Mesenchymal stem cell (in vitro differentiated cells and primary cell): ENCODE data around the gene TWIST2.

Experiments
- DNase-seq: peaks from one replicate; pipeline ENCODE4 v3.0.0-alpha.2; 2013
- H2AFZ ChIP-seq: one replicate; pipeline ENCODE4 v1.6.1; 2013; ENCODE audit warnings: low read depth, mild to moderate bottlenecking, control low read depth, inconsistent platforms, low read length, moderate library complexity
- H2AK5ac ChIP-seq: 2 replicates; pipeline ENCODE4 v1.6.1; 2013; ENCODE audit warnings: low read length, moderate library complexity, mild to moderate bottlenecking, inconsistent platforms; ENCODE audit not compliant: severe bottlenecking
- H2BK120ac ChIP-seq: one replicate; pipeline ENCODE4 v1.6.1; 2013; ENCODE audit warnings: low read depth, mild to moderate bottlenecking, inconsistent platforms, low read length, moderate library complexity
- H2BK12ac ChIP-seq, 2 experiments: one replicate each; pipeline ENCODE4 v1.6.1; 2013; ENCODE audit warnings: inconsistent platforms in 2 of 2, low read length in 2 of 2, mild to moderate bottlenecking in 2 of 2, moderate library complexity in 2 of 2, control low read depth in 1 of 2
- H2BK15ac ChIP-seq: one replicate; pipeline ENCODE4 v1.6.1; 2013; ENCODE audit warnings: mild to moderate bottlenecking, low read depth, inconsistent platforms; ENCODE audit not compliant: poor library complexity, severe bottlenecking
- H2BK5ac ChIP-seq: 2 replicates; pipeline ENCODE4 v1.6.1; 2013; ENCODE audit warnings: low read depth, mild to moderate bottlenecking, low read length, control low read depth, inconsistent platforms; ENCODE audit not compliant: poor library complexity, severe bottlenecking
- H3K14ac ChIP-seq, 2 experiments: one replicate each; pipeline ENCODE4 v1.6.1; 2013; ENCODE audit warnings: inconsistent platforms in 2 of 2, low read length in 2 of 2, control low read depth in 1 of 2, mild to moderate bottlenecking in 1 of 2, moderate library complexity in 1 of 2
- H3K18ac ChIP-seq, 2 experiments: one replicate each; pipeline ENCODE4 v1.6.1; 2013; ENCODE audit warnings: inconsistent platforms in 2 of 2, low read length in 2 of 2, control low read depth in 1 of 2, low read depth in 1 of 2, mild to moderate bottlenecking in 1 of 2
- H3K23ac ChIP-seq, 2 experiments: one replicate each; pipeline ENCODE4 v1.6.1; 2013; ENCODE audit warnings: inconsistent platforms in 2 of 2, low read length in 2 of 2, mild to moderate bottlenecking in 2 of 2, moderate library complexity in 2 of 2, control low read depth in 1 of 2
- H3K27ac ChIP-seq: 2 replicates; pipeline ENCODE4 v1.5.1; 2013; ENCODE audit warnings: mild to moderate bottlenecking, moderate library complexity, low read length, control low read depth, inconsistent platforms; ENCODE audit not compliant: poor library complexity, severe bottlenecking
- H3K27me3 ChIP-seq, 2 experiments: 2 replicates each; pipeline versions ENCODE4 v1.6.1 to v1.7.0; 2013; ENCODE audit warnings: low read length in 2 of 2, mild to moderate bottlenecking in 2 of 2, moderate library complexity in 2 of 2, control low read depth in 1 of 2, inconsistent platforms in 1 of 2; ENCODE audit not compliant: control insufficient read depth in 1 of 2, insufficient read depth in 1 of 2
- H3K36me3 ChIP-seq, 2 experiments: 2 replicates each; pipeline versions ENCODE4 v1.6.1 to v1.7.0; 2013; ENCODE audit warnings: low read length in 2 of 2, control low read depth in 1 of 2, inconsistent platforms in 1 of 2, low read depth in 1 of 2, mild to moderate bottlenecking in 1 of 2; ENCODE audit not compliant: insufficient read depth in 2 of 2, control insufficient read depth in 1 of 2
- H3K4ac ChIP-seq, 2 experiments: one replicate each; pipeline ENCODE4 v1.6.1; 2013; ENCODE audit warnings: inconsistent platforms in 2 of 2, low read length in 2 of 2, mild to moderate bottlenecking in 2 of 2, moderate library complexity in 2 of 2, control low read depth in 1 of 2, low read depth in 1 of 2
- H3K4me1 ChIP-seq: 2 replicates; pipeline ENCODE4 v1.6.1; 2013; ENCODE audit warnings: low read depth, low read length, control low read depth; ENCODE audit not compliant: control insufficient read depth, insufficient read depth
- H3K4me2 ChIP-seq: 2 replicates; pipeline ENCODE4 v1.6.1; 2013; ENCODE audit warnings: low read length, mild to moderate bottlenecking, inconsistent platforms; ENCODE audit not compliant: poor library complexity, severe bottlenecking
- H3K4me3 ChIP-seq, 2 experiments: 2 replicates each; pipeline versions ENCODE4 v1.5.1 to v1.7.0; 2013; ENCODE audit warnings: low read length in 2 of 2, mild to moderate bottlenecking in 2 of 2, control low read depth in 1 of 2, low read depth in 1 of 2; ENCODE audit not compliant: insufficient read depth in 1 of 2
- H3K79me1 ChIP-seq: replicated peaks from 2 replicates; pipeline ENCODE4 v1.6.1; 2013; ENCODE audit warnings: mild to moderate bottlenecking, control low read depth, low read length, inconsistent platforms; ENCODE audit not compliant: poor library complexity, severe bottlenecking
- H3K9ac ChIP-seq: 2 replicates; pipeline ENCODE4 v1.7.0; 2013; ENCODE audit warnings: mild to moderate bottlenecking, low read length, moderate library complexity
- H3K9me3 ChIP-seq: 2 replicates; pipeline ENCODE4 v1.7.0; 2013; ENCODE audit warnings: mild to moderate bottlenecking, low read length; ENCODE audit not compliant: control insufficient read depth
- H4K8ac ChIP-seq: one replicate; pipeline ENCODE4 v1.6.1; 2013; ENCODE audit warnings: inconsistent platforms, mild to moderate bottlenecking, low read length, moderate library complexity
- H4K91ac ChIP-seq: one replicate; pipeline ENCODE4 v1.6.1; 2013; ENCODE audit warnings: mild to moderate bottlenecking, low read length, inconsistent platforms
- WGBS: methylation state at CpG from one replicate; pipeline ENCODE4 v1.1.7; 2013; ENCODE audit warnings: mixed read lengths; 5-methylcytosine and 5-hydroxymethylcytosine counted together

TWIST2 gene

DNA sequence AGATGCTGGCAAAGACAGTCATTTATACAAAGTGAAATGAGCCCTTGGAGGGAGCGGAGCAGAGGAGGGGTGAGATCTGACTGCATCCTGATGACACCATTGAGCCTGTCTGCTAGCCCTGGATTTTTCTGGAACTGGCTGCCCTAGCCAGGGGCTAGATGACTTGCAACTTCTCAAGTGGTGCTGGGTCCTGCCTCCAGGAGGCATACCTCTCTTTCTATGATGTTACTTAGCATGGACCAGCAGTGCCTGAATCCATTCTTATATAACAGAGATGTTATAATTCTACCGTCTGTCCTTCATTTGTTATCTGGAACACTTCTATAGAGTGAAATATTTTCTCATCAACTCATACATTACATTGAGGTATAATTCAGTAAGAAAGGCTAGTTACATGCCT is 8.5 kb upstream of the TWIST2 start:
- no peak overlapping the region for H3K9ac ChIP-seq
- H2BK12ac ChIP-seq, result no peak overlapping the region
- H4K91ac ChIP-seq, result no peak overlapping the region
- H3K9me3 ChIP-seq, result peaks cover 10% of the 10 kb centered on the region
- H2AFZ ChIP-seq, result no peak overlapping the region
- H3K4me2 ChIP-seq, result no peak overlapping the region
- no peak overlapping the region for H3K14ac ChIP-seq
- H2BK120ac ChIP-seq, result no peak overlapping the region
- no peak overlapping the region for H4K8ac ChIP-seq
- H3K23ac ChIP-seq, result no peak overlapping the region
- WGBS, result 100% methylated on average over 1 of the region's 2 CpGs
- no peaks in the 10 kb centered on the region for H3K4me1 ChIP-seq
- H3K4ac ChIP-seq, result no peak overlapping the region
- H3K18ac ChIP-seq, result no peak overlapping the region
- peaks cover 0 to 41% of the 10 kb centered on the region in 2 experiments for H3K27me3 ChIP-seq
- no peak overlapping the region for H3K4me3 ChIP-seq
- no peak overlapping the region for H2BK15ac ChIP-seq
- H2AK5ac ChIP-seq, result no peak overlapping the region
- H3K27ac ChIP-seq, result no peak overlapping the region
- no peaks in the 10 kb centered on the region for H3K36me3 ChIP-seq
- no peaks in the 10 kb centered on the region for H3K79me1 ChIP-seq
- no peak for DNase-seq
- H2BK5ac ChIP-seq, result no peak overlapping the region

- Histone ChIP-seq H4K8ac (no peak overlapping the region), H3K4me1 (peaks cover 4% of the 10 kb centered on the region), H3K18ac (no peak overlapping the region), H2AFZ (no peak overlapping the region), H3K36me3 (no peaks in the 10 kb centered on the region), H3K27me3 (peaks cover 0 to 42% of the 10 kb centered on the region in 2 experiments), H3K4ac (no peak overlapping the region), H2BK5ac (no peak overlapping the region), H4K91ac (no peak overlapping the region), H2BK12ac (no peak overlapping the region), H3K14ac (no peak overlapping the region), H2BK15ac (no peak overlapping the region), H2AK5ac (no peak overlapping the region), H2BK120ac (no peak overlapping the region), H3K79me1 (no peaks in the 10 kb centered on the region), H3K27ac (no peak overlapping the region), H3K9me3 (peaks cover 10% of the 10 kb centered on the region), H3K23ac (no peak overlapping the region), H3K4me2 (no peak overlapping the region), H3K4me3 (no peak overlapping the region), H3K9ac (no peak overlapping the region)
- WGBS, result 82% methylated on average over 10 of the region's 10 CpGs
- no peak for DNase-seq
Measured at GRCh38 chr2:238841542-238842164, 6.2 kb upstream of the TWIST2 start.

DNA sequence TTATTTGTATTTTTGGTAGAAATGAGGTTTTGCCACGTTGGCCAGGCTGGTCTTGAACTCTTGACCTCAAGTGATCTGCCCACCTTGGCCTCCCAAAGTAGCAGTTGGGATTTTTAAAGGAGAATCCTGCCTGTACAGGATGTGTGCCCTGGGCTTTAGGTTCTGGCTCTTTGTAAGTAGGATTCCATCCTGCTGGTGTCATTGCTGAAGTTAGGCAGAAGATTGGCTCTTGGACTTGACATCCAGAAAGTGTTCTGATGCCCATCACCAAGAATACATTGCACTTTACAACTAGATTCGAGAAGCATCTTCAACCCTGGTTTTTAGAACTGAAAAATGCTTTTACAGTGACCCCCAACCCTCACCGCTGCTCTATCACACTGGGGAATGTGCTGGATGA is 4.4 kb upstream of the TWIST2 start:
- 0% methylated on average over 1 of the region's 3 CpGs for WGBS
- Histone ChIP-seq H3K36me3 (no peaks in the 10 kb centered on the region), H3K14ac (no peak overlapping the region), H2AK5ac (no peak overlapping the region), H3K27ac (no peak overlapping the region), H2BK120ac (no peak overlapping the region), H3K9ac (no peak overlapping the region), H3K79me1 (no peaks in the 10 kb centered on the region), H3K4ac (no peak overlapping the region), H3K27me3 (peaks cover 0 to 49% of the 10 kb centered on the region in 2 experiments), H4K8ac (no peak overlapping the region), H3K4me2 (no peak overlapping the region), H3K4me1 (peaks cover 20% of the 10 kb centered on the region), H3K9me3 (peaks cover 9% of the 10 kb centered on the region), H4K91ac (no peak overlapping the region), H2BK12ac (no peak overlapping the region), H2BK15ac (no peak overlapping the region), H3K23ac (no peak overlapping the region), H3K4me3 (no peak overlapping the region), H3K18ac (no peak overlapping the region), H2BK5ac (no peak overlapping the region), H2AFZ (no peak overlapping the region)
- no peak for DNase-seq

GRCh38 chr2:238845583-238846377 is 2.1 kb upstream of the TWIST2 start:
- H3K4me1 ChIP-seq, result peaks cover 28% of the 10 kb centered on the region
- no peak overlapping the region for H3K4ac ChIP-seq
- H2BK12ac ChIP-seq, result no peak overlapping the region
- peak overlapping the region in 1 of 2 experiments; percentile 74 for H3K18ac ChIP-seq
- H3K27me3 ChIP-seq, result peaks cover 0 to 57% of the 10 kb centered on the region in 2 experiments
- H2BK5ac ChIP-seq, result no peak overlapping the region
- DNase-seq, result peak; percentile 20
- H3K9me3 ChIP-seq, result no peaks in the 10 kb centered on the region
- no peak overlapping the region for H2BK120ac ChIP-seq
- no peak overlapping the region for H3K27ac ChIP-seq
- no peak overlapping the region for H2BK15ac ChIP-seq
- no peak overlapping the region for H2AFZ ChIP-seq
- H3K23ac ChIP-seq, result no peak overlapping the region
- H4K8ac ChIP-seq, result peak overlapping the region; percentile 2
- peak overlapping the region in 1 of 2 experiments; percentile 98 for H3K4me3 ChIP-seq
- no peaks in the 10 kb centered on the region for H3K79me1 ChIP-seq
- peak overlapping the region; percentile 99 for H3K9ac ChIP-seq
- no peak overlapping the region for H2AK5ac ChIP-seq
- H3K14ac ChIP-seq, result peak overlapping the region in 1 of 2 experiments; percentile 28
- no peak overlapping the region for H3K4me2 ChIP-seq
- WGBS, result 70% methylated on average over 17 of the region's 21 CpGs
- H4K91ac ChIP-seq, result no peak overlapping the region
- peaks cover 0 to 10% of the 10 kb centered on the region in 2 experiments for H3K36me3 ChIP-seq
